Measurements from ENCODE around the gene GLRX2. TPM values are rescaled to one million over a fixed set of nuclear protein-coding genes. Genes with fewer than 3 reads are reported as not detected.
"Not testable (repeated sequence)": the region's sequence is repeated elsewhere in the genome, so short reads cannot be mapped to it uniquely, and the experiment has no call there.

The GLRX2 gene
- total RNA-seq, 5 donors from 2014 or later (not counting 1 experiment from before 2014, with no cell fraction given) = 6.8 to 16.0 (median 13.5) TPM

DNA sequence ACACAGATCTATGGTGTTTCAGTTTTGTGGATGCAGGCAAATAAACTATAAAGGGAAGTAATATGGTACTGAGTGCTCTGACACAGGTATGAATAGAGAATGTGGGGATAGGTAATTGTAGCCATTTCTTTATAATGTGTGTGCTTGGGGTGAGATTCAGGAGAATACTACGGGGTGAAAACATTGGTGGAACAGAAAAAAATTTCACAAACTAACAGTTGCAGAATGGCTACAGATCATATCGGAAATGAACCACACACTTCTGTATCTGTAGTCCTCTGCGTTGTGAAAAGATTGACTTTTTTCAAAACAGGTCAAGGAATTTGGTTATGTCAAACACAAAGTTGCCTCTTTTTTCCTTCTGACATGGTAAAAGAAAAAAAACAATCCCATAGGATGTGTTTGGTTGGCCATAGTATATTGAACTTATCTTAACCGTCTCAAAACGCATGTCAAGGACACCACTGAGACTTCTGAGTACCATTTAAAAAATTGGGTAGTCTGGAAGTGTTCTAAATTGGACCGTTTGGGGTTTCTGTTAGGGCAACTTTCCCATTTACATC, 15.5 kb upstream of the GLRX2 start:
- Mint-ChIP-seq H3K36me3 (peaks cover 2% of the 10 kb centered on the region), H3K4me3 (peak overlapping the region; percentile 93 to 96 (median 96)), H3K4me1 (peaks cover 39 to 50% (median 44%) of the 10 kb centered on the region in 3 donors), H3K9me3 (no peaks in the 10 kb centered on the region), H3K27me3 (no peaks in the 10 kb centered on the region), H3K27ac (peak overlapping the region; percentile 98)
- Histone ChIP-seq H3K4me1 (ENCODE audit: control insufficient read depth in 1 of 2, extremely low read depth in 1 of 2, insufficient read depth in 2 of 2, low read length in 2 of 2) (peaks cover 18 to 19% of the 10 kb centered on the region in 2 experiments), H3K36me3 (ENCODE audit: control insufficient read depth in 2 of 2, extremely low read depth in 1 of 2, insufficient read depth in 1 of 2, low read length in 1 of 2) (peaks cover 0 to 8% of the 10 kb centered on the region in 2 donors), H3K27me3 (replicated peaks in 1 of 2; ENCODE audit: control insufficient read depth in 2 of 2, extremely low read depth in 1 of 2, insufficient read depth in 2 of 2, low read length in 1 of 2) (no peaks in the 10 kb centered on the region), H3K9me3 (no peaks in the 10 kb centered on the region), H3K4me3 (ENCODE audit: control insufficient read depth in 1 of 2, extremely low read depth in 1 of 2, low read length in 1 of 2) (no peak overlapping the region), H3K27ac (ENCODE audit: low read length) (peak overlapping the region; percentile 98)
- 83% methylated on average over 1 of the region's 6 CpGs for WGBS (ENCODE audit: insufficient coverage)
- ChIA-PET POLR2A (interaction anchor here (0.6 to 0.7 kb wide), 5 partner anchors 10 to 630 kb away, joined by 3 to 9 read pairs (median 7); partner anchors contain the start of gene GLRX2 (in 1 of the 2)), CTCF (interaction anchor here (0.6 to 1.3 kb wide), 5 partner anchors 35 to 1903 kb away, joined by 3 to 7 read pairs (median 3); no protein-coding TSS in a partner anchor)
- DNase-seq (peak in 1 of 35 experiments; percentile 20), ATAC-seq (replicated peaks in 1 of 4) (no peak)

- Histone ChIP-seq H3K27me3 (replicated peaks in 1 of 2; ENCODE audit: control insufficient read depth in 2 of 2, extremely low read depth in 1 of 2, insufficient read depth in 2 of 2, low read length in 1 of 2) (no peaks in the 10 kb centered on the region), H3K9me3 (no peaks in the 10 kb centered on the region), H3K4me1 (ENCODE audit: control insufficient read depth in 1 of 2, extremely low read depth in 1 of 2, insufficient read depth in 2 of 2, low read length in 2 of 2) (peaks cover 13 to 14% of the 10 kb centered on the region in 2 experiments), H3K4me3 (ENCODE audit: control insufficient read depth in 1 of 2, extremely low read depth in 1 of 2, low read length in 1 of 2) (no peak overlapping the region), H3K36me3 (ENCODE audit: control insufficient read depth in 2 of 2, extremely low read depth in 1 of 2, insufficient read depth in 1 of 2, low read length in 1 of 2) (no peaks in the 10 kb centered on the region), H3K27ac (ENCODE audit: low read length) (no peak overlapping the region)
- CTCF ChIA-PET = interaction anchor here in 1 of 2 donors (0.6 kb wide), 1 partner anchor 601 kb away, joined by 3 read pairs; no protein-coding TSS in a partner anchor
- DNase-seq = no peak
- Mint-ChIP-seq H3K27ac (peak overlapping the region; percentile 9 to 36), H3K4me1 (peaks cover 23 to 34% (median 29%) of the 10 kb centered on the region in 3 donors), H3K9me3 (no peaks in the 10 kb centered on the region), H3K36me3 (no peaks in the 10 kb centered on the region), H3K4me3 (no peak overlapping the region), H3K27me3 (no peaks in the 10 kb centered on the region)
- no CpG with 5 or more reads among the region's 4 CpGs for whole genome bisulfite sequencing (ENCODE audit: insufficient coverage)
- POLR2A ChIA-PET = interaction anchor here in 1 of 2 donors (0.7 kb wide), 1 partner anchor 9 kb away, joined by 4 read pairs; no protein-coding TSS in a partner anchor
- ATAC-seq (replicated peaks in 1 of 4) = no peak
These were observed 13.9 kb upstream of the GLRX2 start for GRCh38 chr1:193118803-193119730.

DNA sequence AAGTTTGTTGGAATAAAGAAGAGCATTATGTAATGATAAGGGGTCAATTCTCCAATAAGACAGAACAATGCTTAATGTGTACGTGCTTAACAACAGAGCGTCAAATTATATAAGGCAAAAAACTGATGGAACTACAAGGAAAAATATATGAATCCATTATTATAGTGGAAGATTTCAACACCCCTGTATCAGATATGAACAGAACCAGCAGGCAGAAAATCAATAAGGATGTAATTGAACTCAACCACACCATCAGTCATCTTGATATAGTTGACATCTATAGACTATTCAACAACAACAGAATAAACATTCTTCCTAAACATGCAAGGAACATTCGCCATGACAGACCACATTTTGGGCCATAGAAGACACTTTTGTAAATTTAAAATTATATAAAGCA, 13.0 kb upstream of the GLRX2 start:
- H3K36me3 ChIP-seq (ENCODE audit: control insufficient read depth in 2 of 2, extremely low read depth in 1 of 2, insufficient read depth in 1 of 2, low read length in 1 of 2) = no peaks in the 10 kb centered on the region
- WGBS (ENCODE audit: insufficient coverage) = no CpG with 5 or more reads among the region's 3 CpGs
- Mint-ChIP-seq H3K27ac (no peak overlapping the region), H3K36me3 (no peaks in the 10 kb centered on the region), H3K9me3 (no peaks in the 10 kb centered on the region), H3K4me3 (no peak overlapping the region), H3K4me1 (peaks cover 14 to 25% (median 21%) of the 10 kb centered on the region in 3 donors), H3K27me3 (no peaks in the 10 kb centered on the region)
- ATAC-seq (replicated peaks in 1 of 4) (no peak), DNase-seq (no peak)
- H3K4me3 ChIP-seq (ENCODE audit: control insufficient read depth in 1 of 2, extremely low read depth in 1 of 2, low read length in 1 of 2) = no peak overlapping the region
- H3K4me1 ChIP-seq (ENCODE audit: control insufficient read depth in 1 of 2, extremely low read depth in 1 of 2, insufficient read depth in 2 of 2, low read length in 2 of 2) = peaks cover 8 to 10% of the 10 kb centered on the region in 2 experiments
- ChIA-PET CTCF (no interaction called here), POLR2A (interaction anchor here in 1 of 2 donors (0.7 kb wide), 1 partner anchor 8 kb away, joined by 4 read pairs; no protein-coding TSS in a partner anchor)
- no peaks in the 10 kb centered on the region for H3K9me3 ChIP-seq
- H3K27me3 ChIP-seq (replicated peaks in 1 of 2; ENCODE audit: control insufficient read depth in 2 of 2, extremely low read depth in 1 of 2, insufficient read depth in 2 of 2, low read length in 1 of 2) = no peaks in the 10 kb centered on the region
- no peak overlapping the region for H3K27ac ChIP-seq (ENCODE audit: low read length)

DNA sequence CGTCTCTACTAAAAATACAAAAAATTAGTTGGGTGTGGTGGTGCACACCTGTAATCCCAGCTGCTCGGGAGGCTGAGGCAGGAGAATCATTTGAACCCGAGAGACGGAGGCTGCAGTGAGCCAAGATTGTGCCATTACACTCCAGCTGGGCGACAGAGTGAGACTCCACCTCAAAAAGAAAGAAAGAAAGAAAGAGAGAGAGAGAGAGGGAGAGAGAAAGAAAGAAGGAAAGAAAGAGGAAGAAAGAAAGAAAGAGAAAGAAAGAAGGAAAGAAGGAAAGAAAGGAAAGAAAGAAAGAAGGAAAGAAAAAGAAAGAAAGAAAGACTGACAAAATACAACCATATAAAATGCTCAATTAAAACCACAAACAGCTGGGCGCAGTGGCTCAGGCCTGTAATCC, 12.0 kb upstream of the GLRX2 start:
- H3K27me3 Mint-ChIP-seq; CTCF ChIA-PET; H3K4me3 Mint-ChIP-seq; H3K4me3 ChIP-seq (ENCODE audit: control insufficient read depth in 1 of 2, extremely low read depth in 1 of 2, low read length in 1 of 2); ATAC-seq (replicated peaks in 1 of 4); H3K27me3 ChIP-seq (replicated peaks in 1 of 2; ENCODE audit: control insufficient read depth in 2 of 2, extremely low read depth in 1 of 2, insufficient read depth in 2 of 2, low read length in 1 of 2); H3K9me3 Mint-ChIP-seq; H3K36me3 Mint-ChIP-seq; DNase-seq; H3K4me1 ChIP-seq (ENCODE audit: control insufficient read depth in 1 of 2, extremely low read depth in 1 of 2, insufficient read depth in 2 of 2, low read length in 2 of 2); H3K27ac ChIP-seq (ENCODE audit: low read length); H3K36me3 ChIP-seq (ENCODE audit: control insufficient read depth in 2 of 2, extremely low read depth in 1 of 2, insufficient read depth in 1 of 2, low read length in 1 of 2); H3K9me3 ChIP-seq; POLR2A ChIA-PET: not testable (repeated sequence)
- no CpG with 5 or more reads among the region's 6 CpGs for WGBS (ENCODE audit: insufficient coverage)
- Mint-ChIP-seq H3K4me1 (peaks cover 5 to 18% (median 12%) of the 10 kb centered on the region in 3 donors), H3K27ac (peak overlapping the region in 1 of 2 donors; percentile 26)

GRCh38 chr1:193115629-193116227, 10.5 kb upstream of the GLRX2 start:
- ChIA-PET CTCF (interaction anchor here in 1 of 2 donors (0.6 kb wide), 1 partner anchor 1171 kb away, joined by 4 read pairs; no protein-coding TSS in a partner anchor), POLR2A (no interaction called here)
- Histone ChIP-seq H3K27me3 (replicated peaks in 1 of 2; ENCODE audit: control insufficient read depth in 2 of 2, extremely low read depth in 1 of 2, insufficient read depth in 2 of 2, low read length in 1 of 2) (no peaks in the 10 kb centered on the region), H3K4me3 (ENCODE audit: control insufficient read depth in 1 of 2, extremely low read depth in 1 of 2, low read length in 1 of 2) (no peak overlapping the region), H3K9me3 (no peaks in the 10 kb centered on the region), H3K27ac (ENCODE audit: low read length) (no peak overlapping the region), H3K36me3 (ENCODE audit: control insufficient read depth in 2 of 2, extremely low read depth in 1 of 2, insufficient read depth in 1 of 2, low read length in 1 of 2) (no peaks in the 10 kb centered on the region), H3K4me1 (ENCODE audit: control insufficient read depth in 1 of 2, extremely low read depth in 1 of 2, insufficient read depth in 2 of 2, low read length in 2 of 2) (no peaks in the 10 kb centered on the region)
- H3K27me3 Mint-ChIP-seq = no peaks in the 10 kb centered on the region
- no peak for DNase-seq
- ATAC-seq (replicated peaks in 1 of 4) = no peak
- no peaks in the 10 kb centered on the region for H3K36me3 Mint-ChIP-seq
- no peak overlapping the region for H3K4me3 Mint-ChIP-seq
- WGBS (ENCODE audit: insufficient coverage) = 100% methylated on average over 1 of the region's 1 CpG
- H3K9me3 Mint-ChIP-seq = no peaks in the 10 kb centered on the region
- no peak overlapping the region for H3K27ac Mint-ChIP-seq
- peaks cover under 1 to 13% (median 6%) of the 10 kb centered on the region in 3 donors for H3K4me1 Mint-ChIP-seq

GRCh38 chr1:193114485-193115095, 9.4 kb upstream of the GLRX2 start:
- no peaks in the 10 kb centered on the region for H3K27me3 Mint-ChIP-seq
- H3K9me3 Mint-ChIP-seq = no peaks in the 10 kb centered on the region
- H3K4me3 Mint-ChIP-seq = no peak overlapping the region
- H3K4me3 ChIP-seq (ENCODE audit: control insufficient read depth in 1 of 2, extremely low read depth in 1 of 2, low read length in 1 of 2) = no peak overlapping the region
- WGBS (ENCODE audit: insufficient coverage) = 100% methylated on average over 1 of the region's 6 CpGs
- ChIA-PET CTCF (no interaction called here), POLR2A (no interaction called here)
- H3K9me3 ChIP-seq = no peaks in the 10 kb centered on the region
- peaks cover 0 to 10% (median 6%) of the 10 kb centered on the region in 3 donors for H3K4me1 Mint-ChIP-seq
- no peak overlapping the region for H3K27ac ChIP-seq (ENCODE audit: low read length)
- H3K27me3 ChIP-seq (replicated peaks in 1 of 2; ENCODE audit: control insufficient read depth in 2 of 2, extremely low read depth in 1 of 2, insufficient read depth in 2 of 2, low read length in 1 of 2) = no peaks in the 10 kb centered on the region
- ATAC-seq (replicated peaks in 1 of 4) = no peak
- no peak for DNase-seq
- H3K27ac Mint-ChIP-seq = no peak overlapping the region
- H3K36me3 ChIP-seq (ENCODE audit: control insufficient read depth in 2 of 2, extremely low read depth in 1 of 2, insufficient read depth in 1 of 2, low read length in 1 of 2) = no peaks in the 10 kb centered on the region
- H3K36me3 Mint-ChIP-seq = no peaks in the 10 kb centered on the region
- H3K4me1 ChIP-seq (ENCODE audit: control insufficient read depth in 1 of 2, extremely low read depth in 1 of 2, insufficient read depth in 2 of 2, low read length in 2 of 2) = no peaks in the 10 kb centered on the region
